GM12865 (cell line): ENCODE data around the gene TGM1.
A peak's percentile ranks its signal among the peaks of the same experiment; 100 is the strongest.

ENCODE experiments used
- DNase-seq: peaks from one replicate; pipeline ENCODE4 v3.0.0; 2010; ENCODE audit warnings: low read depth
- H3K4me3 ChIP-seq: 2 replicates; pipeline ENCODE4 v1.5.1; 2011; ENCODE audit warnings: mild to moderate bottlenecking, low read depth, low read length, control low read depth
- CTCF ChIP-seq: IDR thresholded peaks from 2 replicates; pipeline ENCODE4 v1.5.1; 2011; ENCODE audit warnings: low read length, control low read depth, low read depth, inconsistent platforms; ENCODE audit not compliant: insufficient read depth; ENCODE audit errors: missing control alignments

TGM1 gene

GRCh38 chr14:24270537-24271133, 7.7 kb upstream of the TGM1 start:
- no peak for TF ChIP-seq CTCF
- no peak for DNase-seq
- H3K4me3 ChIP-seq = peak overlapping the region; percentile 92

GRCh38 chr14:24269910-24270536, 7.0 kb upstream of the TGM1 start:
- TF ChIP-seq CTCF = no peak
- H3K4me3 ChIP-seq = no peak overlapping the region; the same call in 1 of the 2 replicates
- DNase-seq = no peak

- no peak overlapping the region for H3K4me3 ChIP-seq
- no peak for TF ChIP-seq CTCF
- DNase-seq = no peak
Observed at GRCh38 chr14:24269368-24269767, 6.4 kb upstream of the TGM1 start.

GRCh38 chr14:24268225-24268624, 5.2 kb upstream of the TGM1 start:
- no peak overlapping the region for H3K4me3 ChIP-seq
- no peak for TF ChIP-seq CTCF
- DNase-seq = no peak

- TF ChIP-seq CTCF = no peak
- no peak overlapping the region for H3K4me3 ChIP-seq
- no peak for DNase-seq
Observed at GRCh38 chr14:24267516-24267915, 4.5 kb upstream of the TGM1 start.

GRCh38 chr14:24266344-24267244, 3.6 kb upstream of the TGM1 start:
- DNase-seq = no peak
- no peak for TF ChIP-seq CTCF
- no peak overlapping the region for H3K4me3 ChIP-seq

GRCh38 chr14:24264298-24264697, 1.3 kb upstream of the TGM1 start:
- H3K4me3 ChIP-seq = no peak overlapping the region
- DNase-seq = no peak
- no peak for TF ChIP-seq CTCF
